Measurements from ENCODE around the gene DLGAP1. TPM values are rescaled to one million over a fixed set of nuclear protein-coding genes. Genes with fewer than 3 reads are reported as not detected.
A peak's percentile ranks its signal among the peaks of the same experiment; 100 is the strongest.

The DLGAP1 gene
- total RNA-seq, 1 donor from 2014 or later = 3.7 TPM

GRCh38 chr18:3665780-3666525 lies 789.2 kb downstream of the DLGAP1 start:
- DNase-seq (ENCODE audit: extremely low spot score, unreplicated experiment) = peak; percentile 81
- H3K4me3 Mint-ChIP-seq = peak overlapping the region; percentile 83
- no peaks in the 10 kb centered on the region for H3K9me3 Mint-ChIP-seq
- peak; percentile 92 for TF ChIP-seq CTCF (conservative IDR thresholded peaks at IDR 0.05)
- no peaks in the 10 kb centered on the region for H3K36me3 Mint-ChIP-seq
- peak overlapping the region; percentile 85 for H3K27ac Mint-ChIP-seq
- no peaks in the 10 kb centered on the region for H3K27me3 Mint-ChIP-seq
- peaks cover 34% of the 10 kb centered on the region for H3K4me1 Mint-ChIP-seq (ENCODE audit: unreplicated experiment)

- H3K36me3 Mint-ChIP-seq = no peaks in the 10 kb centered on the region
- peak; percentile 14 for TF ChIP-seq CTCF (conservative IDR thresholded peaks at IDR 0.05)
- no peaks in the 10 kb centered on the region for H3K27me3 Mint-ChIP-seq
- H3K4me3 Mint-ChIP-seq = peak overlapping the region; percentile 2
- H3K27ac Mint-ChIP-seq = peak overlapping the region; percentile 85
- no peaks in the 10 kb centered on the region for H3K9me3 Mint-ChIP-seq
- H3K4me1 Mint-ChIP-seq (ENCODE audit: unreplicated experiment) = peaks cover 29% of the 10 kb centered on the region
- DNase-seq (ENCODE audit: extremely low spot score, unreplicated experiment) = no peak
Measured at GRCh38 chr18:3665204-3665603, 789.9 kb downstream of the DLGAP1 start.

- H3K4me1 Mint-ChIP-seq (ENCODE audit: unreplicated experiment) = peaks cover 28% of the 10 kb centered on the region
- peak overlapping the region; percentile 85 for H3K27ac Mint-ChIP-seq
- H3K4me3 Mint-ChIP-seq = peak overlapping the region; percentile 2
- no peaks in the 10 kb centered on the region for H3K27me3 Mint-ChIP-seq
- no peak for DNase-seq (ENCODE audit: extremely low spot score, unreplicated experiment)
- peak; percentile 68 for TF ChIP-seq CTCF (conservative IDR thresholded peaks at IDR 0.05)
- no peaks in the 10 kb centered on the region for H3K9me3 Mint-ChIP-seq
- H3K36me3 Mint-ChIP-seq = no peaks in the 10 kb centered on the region
Measured at GRCh38 chr18:3664563-3665178, 790.4 kb downstream of the DLGAP1 start.

GRCh38 chr18:3663870-3664512 lies 791.1 kb downstream of the DLGAP1 start:
- Mint-ChIP-seq H3K27me3 (no peaks in the 10 kb centered on the region), H3K4me3 (no peak overlapping the region), H3K4me1 (ENCODE audit: unreplicated experiment) (peaks cover 28% of the 10 kb centered on the region), H3K27ac (no peak overlapping the region), H3K36me3 (no peaks in the 10 kb centered on the region), H3K9me3 (no peaks in the 10 kb centered on the region)
- no peak for TF ChIP-seq CTCF (conservative IDR thresholded peaks at IDR 0.05)
- no peak for DNase-seq (ENCODE audit: extremely low spot score, unreplicated experiment)

GRCh38 chr18:3661989-3662388 lies 793.1 kb downstream of the DLGAP1 start:
- Mint-ChIP-seq H3K4me1 (ENCODE audit: unreplicated experiment) (peaks cover 24% of the 10 kb centered on the region), H3K27me3 (no peaks in the 10 kb centered on the region), H3K27ac (no peak overlapping the region), H3K36me3 (no peaks in the 10 kb centered on the region), H3K4me3 (no peak overlapping the region), H3K9me3 (no peaks in the 10 kb centered on the region)
- DNase-seq (ENCODE audit: extremely low spot score, unreplicated experiment) = no peak
- no peak for TF ChIP-seq CTCF (conservative IDR thresholded peaks at IDR 0.05)

All from type B pancreatic cell (in vitro differentiated cells).